ENCODE results near the gene LAD1.

GRCh38 chr1:201395936-201396335, 3.2 kb downstream of the LAD1 start:
- TF ChIP-seq EZH2 (IDR thresholded peaks at IDR 0.05) (no peak), POLR2AphosphoS5 (IDR thresholded peaks at IDR 0.05; ENCODE audit: borderline replicate concordance, low read depth, low read length) (no peak)
